ENCODE measurements around the gene PHPT1.
"Not testable (repeated sequence)": the region's sequence is repeated elsewhere in the genome, so short reads cannot be mapped to it uniquely, and the experiment has no call there.

Gene PHPT1

GRCh38 chr9:136849038-136849959 is at the start of gene PHPT1:
Gene PHPT1, plus strand, starts transcription at chr9:136849409. Its CDS starts 22 bp downstream, at chr9:136849431.
- DNase-seq (ENCODE audit: low read depth in 2 of 2): peak; percentile 84 to 94

GRCh38 chr9:136799854-136800657 is 49.2 kb upstream of the PHPT1 start:
- DNase-seq (ENCODE audit: low read depth in 2 of 2): peak; percentile 85 to 89

- DNase-seq (ENCODE audit: low read depth in 2 of 2): no peak
These were observed 46.9 kb upstream of the PHPT1 start for GRCh38 chr9:136802321-136802720.

GRCh38 chr9:136803009-136803550 is 46.1 kb upstream of the PHPT1 start:
- not testable (repeated sequence) for DNase-seq (ENCODE audit: low read depth in 2 of 2)

GRCh38 chr9:136803551-136804508 is 45.4 kb upstream of the PHPT1 start:
- no peak for DNase-seq (ENCODE audit: low read depth in 2 of 2)

- DNase-seq (ENCODE audit: low read depth in 2 of 2): no peak
These were observed 44.6 kb upstream of the PHPT1 start for GRCh38 chr9:136804509-136805206.

DNA sequence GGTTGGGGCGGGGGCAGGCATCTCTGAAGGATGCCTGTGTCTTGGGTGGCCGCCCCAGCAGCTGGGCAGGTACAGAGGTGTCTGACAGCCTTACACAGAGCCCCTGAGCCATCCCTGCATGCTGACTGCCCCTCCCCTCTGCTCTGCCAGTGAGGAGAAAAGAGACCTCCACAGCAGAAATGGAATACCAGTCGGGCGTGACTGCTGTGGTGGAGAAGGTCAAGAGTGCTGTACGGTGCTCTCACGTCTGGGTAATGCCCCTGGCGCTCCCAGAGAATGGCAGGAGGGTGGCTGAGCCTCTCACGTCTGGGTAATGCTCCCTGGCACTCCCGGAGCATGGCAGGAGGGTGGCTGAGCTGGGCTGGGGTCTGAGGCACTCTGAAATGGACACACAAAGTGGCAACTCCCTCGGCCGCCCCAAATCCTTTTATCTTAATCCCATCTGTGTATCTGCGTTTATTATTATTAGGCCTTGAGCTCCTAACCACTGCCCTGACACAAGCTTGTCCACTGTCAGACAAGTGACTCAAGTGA is 43.9 kb upstream of the PHPT1 start:
- no peak for DNase-seq (ENCODE audit: low read depth in 2 of 2)

- no peak for DNase-seq (ENCODE audit: low read depth in 2 of 2)
These were observed 43.1 kb upstream of the PHPT1 start for GRCh38 chr9:136806067-136806466.

GRCh38 chr9:136806631-136807201 is 42.5 kb upstream of the PHPT1 start:
- DNase-seq (ENCODE audit: low read depth in 2 of 2): no peak

- DNase-seq (ENCODE audit: low read depth in 2 of 2): peak; percentile 57 to 70
These were observed 41.7 kb upstream of the PHPT1 start, which contains the start of gene RABL6 for GRCh38 chr9:136807281-136808074. Gene RABL6, plus strand, starts transcription at chr9:136807948. Its CDS starts 249 bp downstream, at chr9:136808197.

GRCh38 chr9:136808075-136808805 is 41.0 kb upstream of the PHPT1 start:
- DNase-seq (ENCODE audit: low read depth in 2 of 2): peak in 1 of 2 donors; percentile 28

- no peak for DNase-seq (ENCODE audit: low read depth in 2 of 2)
These were observed 40.4 kb upstream of the PHPT1 start for GRCh38 chr9:136808806-136809158.

- no peak for DNase-seq (ENCODE audit: low read depth in 2 of 2)
These were observed 34.3 kb upstream of the PHPT1 start for GRCh38 chr9:136814725-136815421.

GRCh38 chr9:136815422-136815782 is 33.8 kb upstream of the PHPT1 start:
- no peak for DNase-seq (ENCODE audit: low read depth in 2 of 2)

- DNase-seq (ENCODE audit: low read depth in 2 of 2): no peak
These were observed 28.0 kb upstream of the PHPT1 start for GRCh38 chr9:136820971-136821825.

GRCh38 chr9:136821826-136822544 is 27.2 kb upstream of the PHPT1 start:
- no peak for DNase-seq (ENCODE audit: low read depth in 2 of 2)
